Testis (tissue), 3 donors: ENCODE measurements around the gene SGIP1. TPM values are rescaled to one million over a fixed set of nuclear protein-coding genes. Genes with fewer than 3 reads are reported as not detected.
"Not testable (repeated sequence)": the region's sequence is repeated elsewhere in the genome, so short reads cannot be mapped to it uniquely, and the experiment has no call there.

Experiments
- DNase-seq: peaks from one replicate; pipeline ENCODE4 v3.0.0-alpha.2; 2019
- H3K27ac ChIP-seq, 2 donors: fragments of 200-600 bp; sonication (generic); one replicate each; pipeline ENCODE4 v1.5.1; 2019
- H3K27me3 ChIP-seq: fragments of 200-600 bp; sonication (generic); one replicate; pipeline ENCODE4 v1.5.1; 2019
- H3K36me3 ChIP-seq: fragments of 200-600 bp; sonication (generic); one replicate; pipeline ENCODE4 v1.5.1; 2017; ENCODE audit warnings: low read depth; ENCODE audit errors: missing control alignments
- H3K4me1 ChIP-seq: fragments of 200-600 bp; sonication (generic); one replicate; pipeline ENCODE4 v1.5.1; 2019
- H3K4me3 ChIP-seq, 2 donors: fragments of 200-600 bp; sonication (generic); one replicate each; pipeline ENCODE4 v1.5.1; 2017 to 2019
- H3K9me3 ChIP-seq: fragments of 200-600 bp; sonication (generic); one replicate; pipeline ENCODE4 v1.5.1; 2017
- CTCF ChIP-seq, 3 experiments: fragments of 450-650 bp in 2 of 3; fragments of 200-600 bp in 1 of 3; sonication (generic) in 1 of 3; IDR thresholded peaks; one replicate each; pipeline ENCODE4 v1.5.1; 2016 to 2019; ENCODE audit warnings: antibody characterized with exemption in 3 of 3, mild to moderate bottlenecking in 2 of 3, moderate library complexity in 1 of 3
- POLR2A ChIP-seq: fragments of 450-650 bp; IDR thresholded peaks from one replicate; pipeline ENCODE4 v1.6.1; 2017; ENCODE audit warnings: antibody characterized with exemption, mild to moderate bottlenecking, moderate library complexity
- WGBS, 2 donors: methylation state at CpG; one replicate each; pipeline ENCODE4 v1.1.5; 2018; 5-methylcytosine and 5-hydroxymethylcytosine counted together
- intact Hi-C: fragments of 100-400 bp; cut with DNase I; formaldehyde crosslinking; loops from one replicate; pipeline ENCODE4 v1.15.1; 2023; ENCODE audit warnings: low total_unique reads
- polyA plus RNA-seq: library from polyadenylated mRNA; stranded (reverse); fragments of 350-450 nt; fragmentation: Illumina TruSeq; extraction: RNeasy Lipid Tissue Mini Kit (QIAGEN cat#74804); gene quantifications from one replicate; pipeline ENCODE4 v1.2.3, GENCODE V29; 2014; ENCODE audit warnings: low read depth, low replicate concordance; ENCODE audit not compliant: insufficient read depth
- total RNA-seq, 2 donors: library from RNA; depleted of rRNA; stranded (reverse); fragments of >200 nt; gene quantifications; one replicate each; pipeline ENCODE4 v1.2.3, GENCODE V29; 2016

SGIP1 gene
- total and polyA plus RNA-seq, 3 donors from 2014 or later = 11.7 to 67.9 (median 48.1) TPM

DNA sequence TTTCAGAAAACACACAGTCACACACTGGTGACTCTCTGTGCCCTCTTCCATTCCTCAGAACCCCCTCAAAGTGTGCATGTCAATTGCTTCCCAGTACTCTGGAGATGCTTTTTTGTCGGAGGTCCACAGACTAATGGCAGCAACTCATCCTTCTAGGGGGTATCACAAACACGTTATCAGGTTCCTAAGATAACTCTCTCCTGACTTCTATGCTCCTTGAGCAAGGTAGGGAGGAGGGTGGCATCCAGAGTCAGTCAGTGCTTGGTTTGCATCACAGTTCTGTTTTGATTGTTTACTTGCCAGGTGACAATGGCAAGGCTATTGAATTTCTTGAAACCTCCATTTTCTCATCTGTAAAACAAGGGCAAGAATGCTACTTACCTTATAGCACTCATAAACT is 178.9 kb downstream of the SGIP1 start:
- no peak for DNase-seq
- H3K4me3 ChIP-seq = no peak overlapping the region
- no peaks in the 10 kb centered on the region for H3K9me3 ChIP-seq
- 69 to 89% methylated on average over 2 of the region's 2 CpGs for WGBS, 2 donors
- no peaks in the 10 kb centered on the region for H3K36me3 ChIP-seq
- H3K4me1 ChIP-seq = no peaks in the 10 kb centered on the region
- no peaks in the 10 kb centered on the region for H3K27me3 ChIP-seq
- no peak for TF ChIP-seq POLR2A
- no peak for TF ChIP-seq CTCF (IDR thresholded peaks at IDR 0.05)
- intact Hi-C loops = no loop called here
- no peak overlapping the region for H3K27ac ChIP-seq

DNA sequence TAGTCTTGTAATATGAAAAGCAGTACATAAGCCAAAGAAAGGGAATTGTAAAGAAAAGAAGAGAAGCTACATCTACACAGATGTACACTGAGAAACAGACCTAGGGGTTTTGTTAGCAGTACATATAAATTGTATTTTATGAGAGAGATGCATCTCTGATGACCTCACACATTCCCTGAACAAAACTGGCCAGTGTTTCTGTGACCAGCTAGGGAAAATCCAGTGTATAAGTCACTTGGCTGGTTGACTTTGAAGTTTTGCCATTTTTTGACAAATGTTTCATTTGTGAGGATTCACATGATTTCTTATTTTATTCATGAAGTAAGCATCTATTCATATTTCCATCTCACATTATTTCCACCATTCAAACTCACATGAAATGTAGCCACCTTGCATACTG is 190.0 kb downstream of the SGIP1 start:
- intact Hi-C loops = no loop called here
- no peak for DNase-seq
- no peak for TF ChIP-seq POLR2A
- TF ChIP-seq CTCF (IDR thresholded peaks at IDR 0.05) = no peak

DNA sequence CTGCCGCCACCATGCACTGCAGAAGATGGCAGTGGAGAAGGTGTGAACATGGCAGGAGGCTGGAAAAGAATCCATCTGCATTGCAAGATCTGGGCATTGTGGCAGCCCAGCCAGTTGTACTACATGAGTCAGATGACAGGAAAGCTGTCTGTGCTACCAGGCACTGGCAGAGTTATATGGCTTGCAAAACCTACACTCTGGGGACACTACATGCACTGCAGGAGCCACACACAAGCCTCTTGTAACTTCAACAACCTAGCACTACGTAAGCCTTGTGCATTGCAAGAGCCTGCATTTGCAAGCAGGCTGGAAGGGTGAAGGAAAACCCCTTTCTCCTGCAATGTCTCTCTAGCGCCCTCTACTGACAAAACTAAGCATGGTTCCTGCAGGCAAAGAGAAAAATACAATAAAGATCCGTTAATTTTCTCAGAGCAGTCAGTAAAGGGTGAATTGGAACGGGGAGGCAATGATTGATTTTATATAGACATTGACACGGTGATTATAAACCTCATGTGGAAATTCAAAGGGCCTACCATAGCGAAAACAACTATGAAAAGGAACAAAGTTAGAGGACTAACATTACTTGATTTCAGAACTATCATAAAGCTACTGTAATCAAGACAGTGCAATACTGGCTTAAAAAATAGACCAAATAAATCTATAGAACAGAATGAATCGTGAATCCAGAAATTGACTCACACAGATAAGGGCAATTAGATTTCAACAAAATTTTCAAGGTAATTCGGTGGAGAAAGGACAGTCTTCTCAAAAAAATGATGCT is 192.1 kb downstream of the SGIP1 start:
- no peaks in the 10 kb centered on the region for H3K9me3 ChIP-seq
- 28 to 30% methylated on average over 9 of the region's 9 CpGs for WGBS, 2 donors
- DNase-seq = peak; percentile 71

More for the DNA sequence above, 190.0 kb downstream of the SGIP1 start:
- Histone ChIP-seq H3K4me1 (no peaks in the 10 kb centered on the region), H3K27me3 (no peaks in the 10 kb centered on the region), H3K4me3 (no peak overlapping the region), H3K9me3 (no peaks in the 10 kb centered on the region), H3K36me3 (no peaks in the 10 kb centered on the region), H3K27ac (no peak overlapping the region)

GRCh38 chr1:66728021-66728420 is 194.1 kb downstream of the SGIP1 start:
- H3K36me3 ChIP-seq = no peaks in the 10 kb centered on the region
- intact Hi-C loops = no loop called here
- no peaks in the 10 kb centered on the region for H3K27me3 ChIP-seq
- H3K4me1 ChIP-seq = no peaks in the 10 kb centered on the region
- H3K4me3 ChIP-seq = no peak overlapping the region
- no peak for DNase-seq
- no peak for TF ChIP-seq POLR2A
- TF ChIP-seq CTCF (IDR thresholded peaks at IDR 0.05) = no peak
- no peak overlapping the region for H3K27ac ChIP-seq
- no peaks in the 10 kb centered on the region for H3K9me3 ChIP-seq
- 71 to 80% methylated on average over 2 of the region's 2 CpGs for WGBS, 2 donors

More for the DNA sequence above, 192.1 kb downstream of the SGIP1 start:
- H3K27ac ChIP-seq = no peak overlapping the region
- TF ChIP-seq POLR2A = no peak
- peak; percentile 48 to 95 (median 88) for TF ChIP-seq CTCF (IDR thresholded peaks at IDR 0.05)
- intact Hi-C loops = no loop called here
- no peaks in the 10 kb centered on the region for H3K36me3 ChIP-seq
- no peaks in the 10 kb centered on the region for H3K27me3 ChIP-seq
- H3K4me3 ChIP-seq = no peak overlapping the region
- no peaks in the 10 kb centered on the region for H3K4me1 ChIP-seq

DNA sequence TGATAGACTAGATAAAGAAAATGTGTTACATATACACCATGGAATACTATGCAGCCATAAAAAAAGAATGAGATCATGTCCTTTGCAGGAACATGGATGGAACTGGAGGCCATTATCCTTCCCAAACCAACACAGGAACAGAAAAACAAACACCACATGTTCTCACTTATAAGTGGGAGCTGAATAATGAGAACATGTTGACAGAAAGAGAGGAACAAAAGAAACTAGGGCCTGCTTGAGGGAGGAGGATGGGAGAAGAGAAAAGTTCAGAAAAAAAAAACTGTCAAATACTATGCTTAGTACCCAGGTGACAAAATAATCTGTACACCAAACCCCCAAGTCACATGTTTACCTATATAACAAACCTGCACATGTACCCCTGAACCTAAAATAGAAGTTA is 194.8 kb downstream of the SGIP1 start:
- DNase-seq, intact Hi-C loops: not testable (repeated sequence)

More for the DNA sequence above, 194.8 kb downstream of the SGIP1 start:
- H3K27me3 ChIP-seq, H3K9me3 ChIP-seq, H3K27ac ChIP-seq, H3K4me3 ChIP-seq, H3K36me3 ChIP-seq, H3K4me1 ChIP-seq: not testable (repeated sequence)
